Chondrocyte (in vitro differentiated cells): ENCODE results near the gene HAGH. TPM values are rescaled to one million over a fixed set of nuclear protein-coding genes. Genes with fewer than 3 reads are reported as not detected.
A peak's percentile ranks its signal among the peaks of the same experiment; 100 is the strongest.

ENCODE experiments used
- DNase-seq: peaks from one replicate; pipeline ENCODE4 v3.0.0; 2021; ENCODE audit warnings: mixed read lengths, low spot score
- H3K27ac Mint-ChIP-seq: one replicate; pipeline ENCODE4 v1.8.0; 2021; ENCODE audit warnings: mild to moderate bottlenecking, moderate library complexity, mixed read lengths; ENCODE audit not compliant: unreplicated experiment
- H3K27me3 Mint-ChIP-seq: 2 replicates; pipeline ENCODE4 v1.8.0; 2021; ENCODE audit warnings: low read depth, mixed read lengths
- H3K36me3 Mint-ChIP-seq: 2 replicates; pipeline ENCODE4 v1.8.0; 2021; ENCODE audit warnings: low read depth, mixed read lengths
- H3K4me1 Mint-ChIP-seq: 2 replicates; pipeline ENCODE4 v1.8.0; 2021; ENCODE audit warnings: low read depth, mild to moderate bottlenecking, mixed read lengths
- H3K4me3 Mint-ChIP-seq: one replicate; pipeline ENCODE4 v1.8.0; 2021; ENCODE audit warnings: mild to moderate bottlenecking, moderate library complexity, mixed read lengths; ENCODE audit not compliant: unreplicated experiment
- H3K9me3 Mint-ChIP-seq: 2 replicates; pipeline ENCODE4 v1.8.0; 2021; ENCODE audit warnings: low read depth, mixed read lengths
- total RNA-seq: library from RNA; stranded (reverse); gene quantifications from 3 replicates; pipeline ENCODE4 v1.2.1, GENCODE V29; 2021
- TF ChIP-seq, protein P1 (sequence below): fragments of 200-600 bp; sonication (generic); IDR thresholded peaks from 2 replicates; pipeline ENCODE4 v1.5.0; 2021; ENCODE audit warnings: antibody characterized with exemption, mild to moderate bottlenecking, moderate library complexity

The HAGH gene
- total RNA-seq, 1 donor from 2014 or later: 55.1 TPM

DNA sequence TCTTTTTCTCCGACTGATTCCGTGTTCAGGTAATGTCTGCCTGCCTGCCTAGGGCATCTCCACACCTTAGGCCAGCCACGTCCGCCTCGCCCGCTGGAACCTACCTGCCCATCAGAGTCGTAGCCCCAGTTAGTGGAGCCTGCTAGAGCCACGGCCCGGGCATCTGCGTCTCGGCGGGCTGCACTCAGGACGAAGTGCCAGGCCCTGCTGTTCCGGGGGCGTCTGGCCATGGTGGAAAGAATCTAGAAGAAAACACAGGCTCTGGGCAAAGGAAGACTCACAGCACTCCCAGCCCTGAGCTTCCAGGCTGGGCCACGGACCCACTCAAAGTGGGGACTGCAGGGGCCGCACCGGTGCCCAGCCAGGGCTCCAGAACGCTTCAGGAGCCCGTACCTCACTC, 45.4 kb downstream of the HAGH start:
- Mint-ChIP-seq H3K27ac (peak overlapping the region; percentile 94), H3K36me3 (peaks cover 3% of the 10 kb centered on the region), H3K4me1 (peaks cover 26% of the 10 kb centered on the region), H3K27me3 (no peaks in the 10 kb centered on the region), H3K4me3 (peak overlapping the region; percentile 90), H3K9me3 (no peaks in the 10 kb centered on the region)
- no peak for DNase-seq
- TF ChIP-seq, protein P1, sequence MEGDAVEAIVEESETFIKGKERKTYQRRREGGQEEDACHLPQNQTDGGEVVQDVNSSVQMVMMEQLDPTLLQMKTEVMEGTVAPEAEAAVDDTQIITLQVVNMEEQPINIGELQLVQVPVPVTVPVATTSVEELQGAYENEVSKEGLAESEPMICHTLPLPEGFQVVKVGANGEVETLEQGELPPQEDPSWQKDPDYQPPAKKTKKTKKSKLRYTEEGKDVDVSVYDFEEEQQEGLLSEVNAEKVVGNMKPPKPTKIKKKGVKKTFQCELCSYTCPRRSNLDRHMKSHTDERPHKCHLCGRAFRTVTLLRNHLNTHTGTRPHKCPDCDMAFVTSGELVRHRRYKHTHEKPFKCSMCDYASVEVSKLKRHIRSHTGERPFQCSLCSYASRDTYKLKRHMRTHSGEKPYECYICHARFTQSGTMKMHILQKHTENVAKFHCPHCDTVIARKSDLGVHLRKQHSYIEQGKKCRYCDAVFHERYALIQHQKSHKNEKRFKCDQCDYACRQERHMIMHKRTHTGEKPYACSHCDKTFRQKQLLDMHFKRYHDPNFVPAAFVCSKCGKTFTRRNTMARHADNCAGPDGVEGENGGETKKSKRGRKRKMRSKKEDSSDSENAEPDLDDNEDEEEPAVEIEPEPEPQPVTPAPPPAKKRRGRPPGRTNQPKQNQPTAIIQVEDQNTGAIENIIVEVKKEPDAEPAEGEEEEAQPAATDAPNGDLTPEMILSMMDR: no peak

- H3K27ac Mint-ChIP-seq: peak overlapping the region; percentile 17
Measured at GRCh38 chr16:1780677-1781072, 46.0 kb downstream of the HAGH start.

DNA sequence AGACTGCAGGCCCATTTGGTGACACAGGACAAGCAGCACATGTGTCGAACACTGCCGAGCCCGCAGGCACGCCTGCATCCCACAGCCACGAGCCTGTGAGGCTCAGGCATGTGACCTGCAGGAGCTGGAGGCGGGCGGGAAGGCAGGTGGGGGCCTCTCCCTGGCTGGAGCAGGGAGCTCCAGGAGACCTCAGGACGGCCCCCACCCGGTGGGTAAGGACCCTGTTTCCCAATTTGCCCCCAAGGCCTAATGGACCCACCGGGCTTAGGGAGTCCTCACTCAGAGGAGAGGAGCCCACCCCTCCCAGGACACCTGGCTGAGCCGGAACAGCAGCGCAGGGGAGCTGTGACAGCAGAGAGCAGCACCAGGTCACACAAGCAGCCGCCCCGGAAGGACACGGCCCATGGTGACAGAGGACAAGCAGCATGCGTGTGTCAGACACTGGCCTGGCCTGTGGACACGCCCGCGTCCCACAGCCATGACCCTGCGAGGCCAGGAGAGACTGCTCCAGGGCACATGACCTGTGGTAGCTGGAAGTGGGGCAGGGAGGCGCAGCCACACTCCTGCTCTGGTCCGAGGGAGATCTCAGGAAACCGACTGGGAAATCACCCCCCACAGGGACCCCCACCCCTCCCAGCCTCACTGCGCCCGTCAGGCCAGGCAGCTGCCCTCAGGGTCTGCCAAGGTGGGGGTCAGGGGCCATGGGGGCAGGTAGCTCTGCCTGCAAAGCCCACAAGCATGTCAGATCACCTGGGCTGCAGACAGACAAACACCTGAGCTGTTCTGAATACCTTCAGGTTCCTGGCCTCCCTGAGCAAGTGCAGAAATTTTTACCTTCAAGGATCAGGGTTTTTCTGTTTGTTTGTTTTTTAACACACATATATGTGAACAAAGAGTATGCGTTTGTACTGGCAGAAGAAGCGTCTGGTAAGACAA, 46.6 kb downstream of the HAGH start:
- DNase-seq: no peak
- peaks cover 4% of the 10 kb centered on the region for H3K36me3 Mint-ChIP-seq
- TF ChIP-seq, protein P1: no peak
- peak overlapping the region; percentile 27 for H3K27ac Mint-ChIP-seq
- H3K4me1 Mint-ChIP-seq: peaks cover 24% of the 10 kb centered on the region
- H3K27me3 Mint-ChIP-seq: no peaks in the 10 kb centered on the region
- no peaks in the 10 kb centered on the region for H3K9me3 Mint-ChIP-seq
- H3K4me3 Mint-ChIP-seq: peak overlapping the region; percentile 90

More at GRCh38 chr16:1780677-1781072, 46.0 kb downstream of the HAGH start:
- Mint-ChIP-seq H3K9me3 (no peaks in the 10 kb centered on the region), H3K36me3 (peaks cover 4% of the 10 kb centered on the region), H3K4me3 (peak overlapping the region; percentile 90), H3K27me3 (no peaks in the 10 kb centered on the region), H3K4me1 (peaks cover 26% of the 10 kb centered on the region)
- TF ChIP-seq, protein P1: no peak
- no peak for DNase-seq

GRCh38 chr16:1779234-1779701, 47.4 kb downstream of the HAGH start:
- Mint-ChIP-seq H3K36me3 (peaks cover 4% of the 10 kb centered on the region), H3K27ac (peak overlapping the region; percentile 65), H3K4me3 (no peak overlapping the region), H3K9me3 (no peaks in the 10 kb centered on the region), H3K27me3 (no peaks in the 10 kb centered on the region), H3K4me1 (peaks cover 28% of the 10 kb centered on the region)
- DNase-seq: no peak
- TF ChIP-seq, protein P1: no peak

DNA sequence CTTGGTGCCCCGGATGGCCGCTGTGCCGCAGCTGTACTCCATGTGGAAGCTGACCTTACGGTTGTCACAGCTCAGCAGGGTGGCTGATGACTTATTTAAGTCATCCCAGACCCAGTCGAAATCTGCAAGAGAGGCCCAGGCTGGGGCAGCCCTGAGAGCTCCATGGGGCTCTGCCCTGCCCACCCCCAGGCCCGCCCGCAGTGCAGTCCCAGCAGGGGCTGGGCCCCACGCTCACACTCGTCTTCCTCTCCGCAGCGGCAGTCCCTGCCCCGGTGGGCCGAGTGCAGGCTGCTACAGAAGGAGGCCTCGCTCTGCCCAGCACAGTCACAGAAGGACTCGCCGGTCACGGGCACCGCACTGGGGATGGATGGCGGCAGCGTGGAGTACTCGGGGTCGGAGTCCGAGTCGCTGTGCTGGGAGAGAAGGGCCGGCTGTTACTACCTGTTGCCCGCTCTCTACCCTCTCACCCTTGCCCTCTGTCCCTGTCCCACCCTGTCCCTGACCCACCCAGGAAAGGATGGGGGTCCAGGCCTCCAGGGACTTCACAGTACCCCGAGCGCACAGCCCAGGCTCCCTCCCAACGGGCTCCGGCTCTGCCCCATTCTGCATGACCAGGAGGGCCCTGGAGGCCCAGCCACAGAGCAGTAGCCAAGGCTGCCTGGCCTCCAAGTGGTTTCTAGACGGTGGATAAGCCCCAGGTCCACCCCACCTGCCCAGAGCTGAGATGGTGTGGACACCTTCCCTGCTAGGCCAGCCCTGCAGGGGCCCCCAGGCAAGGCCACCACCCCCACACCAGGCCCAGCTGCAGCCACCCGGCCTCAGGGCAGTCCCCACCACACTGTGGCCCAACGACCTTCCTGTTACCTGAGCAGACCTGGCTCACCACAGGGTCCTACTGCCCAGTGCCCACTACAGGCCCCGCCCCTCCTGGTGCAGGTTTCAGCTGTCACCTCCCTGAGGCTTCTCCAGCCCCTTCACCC, 48.1 kb downstream of the HAGH start:
- TF ChIP-seq, protein P1: no peak
- Mint-ChIP-seq H3K27ac (peak overlapping the region; percentile 65), H3K4me3 (no peak overlapping the region), H3K9me3 (no peaks in the 10 kb centered on the region), H3K36me3 (peaks cover 4% of the 10 kb centered on the region), H3K27me3 (no peaks in the 10 kb centered on the region), H3K4me1 (peaks cover 28% of the 10 kb centered on the region)
- DNase-seq: no peak
